ENCODE results near the gene CDC42SE1.

CDC42SE1 gene

GRCh38 chr1:151072224-151072623 lies 12.8 kb upstream of the CDC42SE1 start:
- no peak for TF ChIP-seq EZH2phosphoT487 (IDR thresholded peaks at IDR 0.05; ENCODE audit: low read length)
- no peak for TF ChIP-seq EZH2 (optimal IDR thresholded peaks at IDR 0.05; ENCODE audit: low read depth, low read length)
- TF ChIP-seq CTCF (IDR thresholded peaks at IDR 0.05; ENCODE audit: low read length): no peak
- Histone ChIP-seq H3K4me3 (ENCODE audit: low read length) (no peak overlapping the region), H3F3A (ENCODE audit: insufficient read depth, low read length) (peaks cover 19% of the 10 kb centered on the region), H3K9me3 (replicated peaks; ENCODE audit: insufficient read depth, low read length) (no peaks in the 10 kb centered on the region), H3K36me3 (replicated peaks; ENCODE audit: insufficient read depth, low read length) (no peaks in the 10 kb centered on the region), H4K20me1 (ENCODE audit: insufficient read depth, low read length) (no peaks in the 10 kb centered on the region), H3K27ac (ENCODE audit: low read length) (no peak overlapping the region), H3K4me1 (ENCODE audit: low read length) (0 out of 2 replicates have a peak, but pooled peaks cover 3% of the 10 kb centered on the region), H2AFZ (ENCODE audit: low read length) (no peak overlapping the region), H3K9ac (ENCODE audit: low read length) (no peak overlapping the region), H3K27me3 (replicated peaks; ENCODE audit: insufficient read depth, low read length) (no peaks in the 10 kb centered on the region), H3K4me2 (ENCODE audit: low read depth, low read length) (no peak overlapping the region), H3K9me2 (replicated peaks; ENCODE audit: insufficient read depth, low read length) (no peaks in the 10 kb centered on the region), H3K79me2 (ENCODE audit: low read length) (peaks cover 11% of the 10 kb centered on the region; the same call in 1 of the 2 replicates)
- no peak for DNase-seq

GRCh38 chr1:151070474-151071276 lies 11.3 kb upstream of the CDC42SE1 start, which contains the start of gene GABPB2:
Gene GABPB2 (plus strand): TSS chr1:151070761. CDS start chr1:151088190, 17,429 bp downstream.
- TF ChIP-seq EZH2 (optimal IDR thresholded peaks at IDR 0.05; ENCODE audit: low read depth, low read length) (no peak), CTCF (IDR thresholded peaks at IDR 0.05; ENCODE audit: low read length) (peak; percentile 89)
- Histone ChIP-seq H3K9me3 (replicated peaks; ENCODE audit: insufficient read depth, low read length) (no peaks in the 10 kb centered on the region), H3F3A (ENCODE audit: insufficient read depth, low read length) (peaks cover 19% of the 10 kb centered on the region), H3K27ac (ENCODE audit: low read length) (peak within 1 kb of the TSS; percentile 92), H3K4me2 (ENCODE audit: low read depth, low read length) (peak within 1 kb of the TSS; percentile 93), H3K9me2 (replicated peaks; ENCODE audit: insufficient read depth, low read length) (no peaks in the 10 kb centered on the region), H3K27me3 (replicated peaks; ENCODE audit: insufficient read depth, low read length) (no peaks in the 10 kb centered on the region), H4K20me1 (ENCODE audit: insufficient read depth, low read length) (no peaks in the 10 kb centered on the region), H3K79me2 (ENCODE audit: low read length) (peaks cover 11% of the 10 kb centered on the region; the same call in 1 of the 2 replicates), H3K4me3 (ENCODE audit: low read length) (peak within 1 kb of the TSS; percentile 92), H3K9ac (ENCODE audit: low read length) (peak within 1 kb of the TSS; percentile 94), H2AFZ (ENCODE audit: low read length) (peak within 1 kb of the TSS; percentile 81), H3K4me1 (ENCODE audit: low read length) (0 out of 2 replicates have a peak, but pooled peaks cover 3% of the 10 kb centered on the region), H3K36me3 (replicated peaks; ENCODE audit: insufficient read depth, low read length) (no peaks in the 10 kb centered on the region)
- DNase-seq: peak; percentile 95

- Histone ChIP-seq H3F3A (ENCODE audit: insufficient read depth, low read length) (peaks cover 19% of the 10 kb centered on the region), H3K4me1 (ENCODE audit: low read length) (0 out of 2 replicates have a peak, but pooled peaks cover 3% of the 10 kb centered on the region), H3K9me2 (replicated peaks; ENCODE audit: insufficient read depth, low read length) (no peaks in the 10 kb centered on the region), H3K27ac (ENCODE audit: low read length) (no peak overlapping the region), H3K27me3 (replicated peaks; ENCODE audit: insufficient read depth, low read length) (no peaks in the 10 kb centered on the region), H4K20me1 (ENCODE audit: insufficient read depth, low read length) (no peaks in the 10 kb centered on the region), H3K9ac (ENCODE audit: low read length) (no peak overlapping the region), H3K4me3 (ENCODE audit: low read length) (no peak overlapping the region), H3K36me3 (replicated peaks; ENCODE audit: insufficient read depth, low read length) (no peaks in the 10 kb centered on the region), H3K9me3 (replicated peaks; ENCODE audit: insufficient read depth, low read length) (no peaks in the 10 kb centered on the region), H2AFZ (ENCODE audit: low read length) (no peak overlapping the region), H3K4me2 (ENCODE audit: low read depth, low read length) (no peak overlapping the region), H3K79me2 (ENCODE audit: low read length) (peaks cover 11% of the 10 kb centered on the region; the same call in 1 of the 2 replicates)
- DNase-seq: no peak
- TF ChIP-seq EZH2phosphoT487 (IDR thresholded peaks at IDR 0.05; ENCODE audit: low read length) (no peak), EZH2 (optimal IDR thresholded peaks at IDR 0.05; ENCODE audit: low read depth, low read length) (no peak), CTCF (IDR thresholded peaks at IDR 0.05; ENCODE audit: low read length) (no peak)
These were observed 9.7 kb upstream of the CDC42SE1 start for GRCh38 chr1:151069103-151069486.
